HEK293 (cell line): ENCODE measurements around the gene GALNT6.

Experiments
- ZFP3 ChIP-seq: fragments of 450-650 bp; formaldehyde crosslinking; IDR thresholded peaks from 2 replicates; pipeline ENCODE4 v1.5.1; 2016; ENCODE audit warnings: low read depth, missing biosample characterization, missing genetic modification characterization
- TF ChIP-seq, protein P1 (sequence below): fragments of 450-650 bp; formaldehyde crosslinking; IDR thresholded peaks from 2 replicates; pipeline ENCODE4 v1.5.1; 2016; ENCODE audit warnings: missing biosample characterization, missing genetic modification characterization

DNA sequence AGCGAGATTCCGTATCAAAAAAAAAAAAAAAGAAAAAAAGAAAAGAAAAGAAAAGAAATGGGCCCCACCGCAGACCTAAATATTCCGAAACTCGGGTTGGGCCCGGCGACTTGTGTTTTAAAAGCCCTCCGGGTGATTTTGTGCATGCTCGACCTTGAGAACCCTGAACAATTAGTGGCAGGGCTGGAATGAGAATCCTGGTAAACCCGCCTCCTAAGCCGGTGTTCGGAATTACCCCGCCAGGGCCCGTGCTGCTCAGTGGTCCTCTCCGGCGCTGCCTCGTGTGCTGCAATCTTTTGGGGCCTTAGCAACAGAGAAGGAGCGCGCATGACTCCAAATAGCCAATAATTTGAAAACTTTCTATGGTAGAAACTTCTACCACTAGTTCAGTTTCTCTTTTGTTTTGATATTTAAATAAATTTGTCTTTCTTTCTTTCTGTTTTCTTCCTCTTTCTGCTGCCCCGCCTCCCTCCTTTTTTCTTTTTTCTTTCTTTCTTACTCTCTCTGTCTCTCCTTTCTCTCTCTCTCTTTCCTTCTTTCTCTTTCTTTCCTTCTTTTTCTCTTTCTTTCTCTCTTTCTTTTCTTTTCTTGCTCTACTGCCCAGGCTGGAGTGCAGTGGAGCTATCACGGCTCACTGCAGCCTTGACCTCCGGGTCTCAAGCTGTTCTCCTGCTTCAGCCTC, 1.5 kb upstream of the GALNT6 start:
- TF ChIP-seq, protein P1, sequence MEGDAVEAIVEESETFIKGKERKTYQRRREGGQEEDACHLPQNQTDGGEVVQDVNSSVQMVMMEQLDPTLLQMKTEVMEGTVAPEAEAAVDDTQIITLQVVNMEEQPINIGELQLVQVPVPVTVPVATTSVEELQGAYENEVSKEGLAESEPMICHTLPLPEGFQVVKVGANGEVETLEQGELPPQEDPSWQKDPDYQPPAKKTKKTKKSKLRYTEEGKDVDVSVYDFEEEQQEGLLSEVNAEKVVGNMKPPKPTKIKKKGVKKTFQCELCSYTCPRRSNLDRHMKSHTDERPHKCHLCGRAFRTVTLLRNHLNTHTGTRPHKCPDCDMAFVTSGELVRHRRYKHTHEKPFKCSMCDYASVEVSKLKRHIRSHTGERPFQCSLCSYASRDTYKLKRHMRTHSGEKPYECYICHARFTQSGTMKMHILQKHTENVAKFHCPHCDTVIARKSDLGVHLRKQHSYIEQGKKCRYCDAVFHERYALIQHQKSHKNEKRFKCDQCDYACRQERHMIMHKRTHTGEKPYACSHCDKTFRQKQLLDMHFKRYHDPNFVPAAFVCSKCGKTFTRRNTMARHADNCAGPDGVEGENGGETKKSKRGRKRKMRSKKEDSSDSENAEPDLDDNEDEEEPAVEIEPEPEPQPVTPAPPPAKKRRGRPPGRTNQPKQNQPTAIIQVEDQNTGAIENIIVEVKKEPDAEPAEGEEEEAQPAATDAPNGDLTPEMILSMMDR (tag by site-specific recombination) = no peak
- TF ChIP-seq ZFP3 (tag by site-specific recombination) = no peak
